Urinary bladder (tissue), 4 donors: ENCODE measurements around the gene HOXD9. TPM values are rescaled to one million over a fixed set of nuclear protein-coding genes. Genes with fewer than 3 reads are reported as not detected.

Experiments
- DNase-seq: peaks from one replicate; pipeline ENCODE4 v3.0.0-alpha.2; 2015; ENCODE audit errors: extremely low spot score
- H3K27ac ChIP-seq: one replicate; pipeline ENCODE4 v1.5.1; 2013; ENCODE audit warnings: low read depth, mild to moderate bottlenecking, moderate library complexity
- H3K36me3 ChIP-seq: one replicate; pipeline ENCODE4 v1.6.1; 2013; ENCODE audit warnings: mild to moderate bottlenecking, moderate library complexity; ENCODE audit not compliant: insufficient read depth
- H3K4me1 ChIP-seq: one replicate; pipeline ENCODE4 v1.6.1; 2013; ENCODE audit warnings: mild to moderate bottlenecking, moderate library complexity; ENCODE audit not compliant: insufficient read depth
- H3K4me3 ChIP-seq: one replicate; pipeline ENCODE4 v1.5.1; 2013; ENCODE audit warnings: low read depth, low read length
- WGBS: extraction: QIAGEN DNeasy Blood & Tissue Kit; methylation state at CpG from one replicate; pipeline ENCODE4 v1.1.7; 2013; 5-methylcytosine and 5-hydroxymethylcytosine counted together
- polyA plus RNA-seq: library from polyadenylated mRNA; stranded (reverse); fragments of 200-250 nt; gene quantifications from one replicate; pipeline ENCODE4 v1.2.3, GENCODE V29; 2013
- total RNA-seq: library from RNA; depleted of rRNA; stranded (reverse); fragments of >200 nt; gene quantifications from one replicate; pipeline ENCODE4 v1.2.3, GENCODE V29; 2014
- donor health status: healthy with polysubstance abuse.
- donor health status: healthy.

Gene HOXD9
- total and polyA plus RNA-seq, 2 donors = 2.9 to 5.6 TPM

DNA sequence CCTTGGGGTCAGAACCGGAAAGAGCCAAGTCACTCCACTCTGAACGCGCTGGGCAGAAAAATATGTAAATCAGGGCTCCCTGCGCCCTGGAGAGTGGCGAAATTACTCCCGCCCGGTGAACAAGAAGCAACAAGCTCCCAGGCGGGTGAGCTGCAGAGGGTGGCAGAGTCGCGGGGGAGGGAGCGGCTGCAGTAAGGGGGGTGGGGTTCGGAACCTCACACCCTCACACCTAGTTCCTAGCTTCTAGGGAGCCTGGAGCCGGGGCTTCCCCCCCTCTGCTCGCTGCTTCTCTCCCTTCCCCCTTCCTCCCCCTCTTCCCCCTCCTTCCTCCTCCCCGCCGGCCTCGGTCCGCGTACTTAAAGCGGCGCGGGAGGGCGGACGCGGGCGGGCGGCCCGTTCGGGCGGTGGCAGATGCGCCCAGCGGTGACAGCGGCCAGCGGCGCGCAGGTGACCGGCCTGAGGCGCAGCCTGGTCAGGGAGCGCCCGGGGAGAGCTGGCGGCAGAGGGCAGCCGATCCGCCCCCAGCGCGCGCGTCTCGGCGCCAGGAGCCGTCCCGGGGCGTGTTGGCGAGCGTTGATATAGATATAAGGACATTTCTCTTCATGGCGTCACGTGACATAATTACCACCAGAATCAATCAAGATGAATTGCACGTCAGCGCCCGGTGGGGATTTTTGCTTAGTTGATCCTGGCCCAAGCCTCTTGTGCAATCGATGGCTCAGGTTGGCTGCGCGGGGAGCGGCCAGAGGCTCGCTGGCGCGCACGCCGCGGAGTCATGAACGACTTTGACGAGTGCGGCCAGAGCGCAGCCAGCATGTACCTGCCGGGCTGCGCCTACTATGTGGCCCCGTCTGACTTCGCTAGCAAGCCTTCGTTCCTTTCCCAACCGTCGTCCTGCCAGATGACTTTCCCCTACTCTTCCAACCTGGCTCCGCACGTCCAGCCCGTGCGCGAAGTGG, 15.7 kb upstream of the HOXD9 start, which contains the start of gene HOXD11:
HOXD11 (plus strand) TSS at position 700 of the 959 bp plus-strand sequence; CDS start at position 776, 76 bp downstream.
- 3% methylated on average over 85 of the region's 85 CpGs for WGBS
- Histone ChIP-seq H3K4me3 (peak within 1 kb of the TSS; percentile 47), H3K4me1 (no peaks in the 10 kb centered on the region), H3K36me3 (no peaks in the 10 kb centered on the region), H3K27ac (no peak within 1 kb of the TSS)
- DNase-seq = no peak

DNA sequence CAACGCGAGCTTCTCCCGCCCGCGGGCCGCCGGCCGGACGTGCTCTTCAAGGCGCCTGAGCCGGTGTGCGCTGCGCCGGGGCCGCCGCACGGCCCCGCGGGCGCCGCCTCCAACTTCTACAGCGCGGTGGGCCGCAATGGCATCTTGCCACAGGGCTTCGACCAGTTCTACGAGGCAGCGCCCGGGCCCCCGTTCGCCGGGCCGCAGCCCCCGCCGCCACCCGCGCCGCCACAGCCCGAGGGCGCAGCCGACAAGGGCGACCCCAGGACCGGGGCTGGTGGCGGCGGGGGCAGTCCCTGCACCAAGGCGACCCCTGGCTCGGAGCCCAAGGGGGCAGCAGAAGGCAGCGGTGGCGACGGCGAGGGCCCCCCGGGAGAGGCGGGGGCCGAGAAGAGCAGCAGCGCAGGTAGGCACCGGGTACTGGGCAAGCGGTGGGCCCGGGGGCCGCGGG, 14.8 kb upstream of the HOXD9 start:
- no peak for DNase-seq
- Histone ChIP-seq H3K4me3 (peak overlapping the region; percentile 47), H3K4me1 (no peaks in the 10 kb centered on the region), H3K27ac (no peak overlapping the region), H3K36me3 (no peaks in the 10 kb centered on the region)
- WGBS = under 1% methylated on average over 59 of the region's 59 CpGs

GRCh38 chr2:176109192-176109901, 13.2 kb upstream of the HOXD9 start:
- Histone ChIP-seq H3K27ac (no peak overlapping the region), H3K36me3 (no peaks in the 10 kb centered on the region), H3K4me1 (no peaks in the 10 kb centered on the region), H3K4me3 (no peak overlapping the region)
- DNase-seq = no peak
- 60% methylated on average over 26 of the region's 26 CpGs for WGBS

GRCh38 chr2:176109946-176110345, 12.6 kb upstream of the HOXD9 start:
- 82% methylated on average over 4 of the region's 4 CpGs for WGBS
- no peak overlapping the region for H3K4me3 ChIP-seq
- H3K4me1 ChIP-seq = no peaks in the 10 kb centered on the region
- no peaks in the 10 kb centered on the region for H3K36me3 ChIP-seq
- H3K27ac ChIP-seq = no peak overlapping the region
- DNase-seq = no peak

- Histone ChIP-seq H3K4me3 (no peak overlapping the region), H3K4me1 (no peaks in the 10 kb centered on the region), H3K27ac (no peak overlapping the region), H3K36me3 (no peaks in the 10 kb centered on the region)
- DNase-seq = no peak
- WGBS = 64% methylated on average over 7 of the region's 7 CpGs
These were observed 11.9 kb upstream of the HOXD9 start for GRCh38 chr2:176110415-176111308.

GRCh38 chr2:176111309-176111663, 11.2 kb upstream of the HOXD9 start:
- no peak for DNase-seq
- Histone ChIP-seq H3K36me3 (no peaks in the 10 kb centered on the region), H3K4me1 (no peaks in the 10 kb centered on the region), H3K4me3 (no peak overlapping the region), H3K27ac (no peak overlapping the region)
- WGBS = 31% methylated on average over 16 of the region's 16 CpGs

- 37% methylated on average over 29 of the region's 29 CpGs for WGBS
- H3K4me1 ChIP-seq = no peaks in the 10 kb centered on the region
- DNase-seq = no peak
- H3K27ac ChIP-seq = no peak overlapping the region
- H3K36me3 ChIP-seq = no peaks in the 10 kb centered on the region
- no peak overlapping the region for H3K4me3 ChIP-seq
These were observed 10.6 kb upstream of the HOXD9 start for GRCh38 chr2:176111846-176112374.

DNA sequence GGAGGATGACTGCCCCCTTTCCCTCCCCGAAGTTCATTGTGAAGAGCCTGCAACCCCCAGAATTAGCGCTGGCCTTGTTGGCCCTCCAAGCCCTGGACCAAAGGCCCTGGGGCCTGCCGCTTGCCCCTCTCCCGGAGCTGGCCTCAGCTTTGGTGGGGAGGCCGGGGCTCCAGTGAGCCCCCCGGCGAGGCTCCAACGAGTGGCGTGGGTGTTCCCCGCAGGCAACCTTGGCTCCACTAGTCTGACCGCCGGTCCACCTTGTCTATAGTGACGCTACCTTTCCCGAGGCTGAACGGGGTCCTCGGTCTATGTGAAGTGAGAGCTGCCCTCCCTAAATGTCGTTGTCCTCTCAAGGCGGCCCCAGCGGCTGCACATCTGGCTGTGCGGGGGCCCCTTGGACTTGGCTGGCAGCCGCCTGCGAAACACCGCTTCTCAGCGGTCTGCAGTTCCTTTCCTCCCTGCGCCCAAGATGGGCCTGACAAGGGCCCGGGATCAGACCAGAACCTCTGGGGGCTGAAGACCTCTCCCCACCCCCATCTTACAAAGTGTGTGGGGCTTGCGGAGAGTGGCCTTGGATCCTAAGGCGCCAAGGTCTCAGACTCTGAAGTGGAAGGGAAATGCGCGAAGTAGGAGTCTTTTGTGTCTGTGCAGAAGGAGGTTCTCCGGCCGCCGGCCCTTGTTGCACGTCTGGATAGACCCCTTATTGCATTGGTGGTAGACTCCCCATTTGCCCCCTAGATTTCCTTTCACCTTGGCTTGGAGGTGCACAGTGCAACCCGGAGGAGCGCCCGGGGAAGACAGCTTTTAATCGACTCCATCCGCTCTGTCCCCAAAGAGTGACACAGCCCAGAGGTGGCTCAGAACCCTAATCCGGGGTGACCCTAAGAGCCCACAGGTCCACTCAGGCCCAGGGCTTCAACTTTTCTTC, 9.9 kb upstream of the HOXD9 start:
- Histone ChIP-seq H3K27ac (no peak overlapping the region), H3K4me1 (no peaks in the 10 kb centered on the region), H3K36me3 (no peaks in the 10 kb centered on the region), H3K4me3 (no peak overlapping the region)
- no peak for DNase-seq
- 66% methylated on average over 40 of the region's 40 CpGs for WGBS

DNA sequence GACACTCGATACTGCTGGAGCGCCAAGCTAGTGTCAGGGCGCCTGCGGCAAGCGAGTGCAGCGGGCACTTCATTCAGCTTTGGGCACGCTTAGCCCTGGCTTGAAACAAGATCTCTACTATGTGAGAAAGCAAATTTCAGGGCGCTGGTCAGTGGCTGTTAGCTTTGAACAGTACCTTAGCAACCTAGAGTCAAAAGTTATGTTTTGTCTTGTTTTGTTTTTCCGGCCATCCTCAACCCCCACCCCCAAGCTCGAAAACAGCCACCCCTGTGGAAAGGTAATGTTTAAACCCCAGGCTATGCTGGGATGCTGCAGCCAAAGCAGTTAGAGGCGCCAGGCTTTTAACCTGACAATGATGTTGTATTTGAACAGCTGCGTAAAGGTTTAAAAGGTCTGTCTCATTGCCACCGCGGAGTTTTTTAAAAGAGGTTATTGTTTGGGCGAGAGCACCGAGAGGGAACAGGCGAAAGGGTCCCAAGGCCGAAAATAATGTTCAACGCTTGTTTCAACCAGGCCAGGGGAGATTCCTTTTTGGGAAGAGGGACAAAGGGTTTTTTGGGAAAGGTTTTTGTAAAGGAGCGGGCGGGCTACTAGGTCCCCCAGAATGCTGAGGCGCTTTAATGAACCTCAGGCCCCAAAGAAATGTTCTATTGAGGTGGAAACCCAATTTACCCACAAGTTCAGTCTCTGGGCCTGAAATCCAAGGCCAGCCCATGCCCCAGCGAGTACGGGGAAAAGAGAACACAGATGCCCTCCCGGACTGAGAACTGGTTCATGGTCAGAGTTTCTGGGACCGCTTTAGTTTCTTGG, 8.2 kb upstream of the HOXD9 start:
- no peak for DNase-seq
- 76% methylated on average over 26 of the region's 26 CpGs for WGBS
- Histone ChIP-seq H3K27ac (no peak overlapping the region), H3K4me3 (no peak overlapping the region), H3K36me3 (no peaks in the 10 kb centered on the region), H3K4me1 (no peaks in the 10 kb centered on the region)

DNA sequence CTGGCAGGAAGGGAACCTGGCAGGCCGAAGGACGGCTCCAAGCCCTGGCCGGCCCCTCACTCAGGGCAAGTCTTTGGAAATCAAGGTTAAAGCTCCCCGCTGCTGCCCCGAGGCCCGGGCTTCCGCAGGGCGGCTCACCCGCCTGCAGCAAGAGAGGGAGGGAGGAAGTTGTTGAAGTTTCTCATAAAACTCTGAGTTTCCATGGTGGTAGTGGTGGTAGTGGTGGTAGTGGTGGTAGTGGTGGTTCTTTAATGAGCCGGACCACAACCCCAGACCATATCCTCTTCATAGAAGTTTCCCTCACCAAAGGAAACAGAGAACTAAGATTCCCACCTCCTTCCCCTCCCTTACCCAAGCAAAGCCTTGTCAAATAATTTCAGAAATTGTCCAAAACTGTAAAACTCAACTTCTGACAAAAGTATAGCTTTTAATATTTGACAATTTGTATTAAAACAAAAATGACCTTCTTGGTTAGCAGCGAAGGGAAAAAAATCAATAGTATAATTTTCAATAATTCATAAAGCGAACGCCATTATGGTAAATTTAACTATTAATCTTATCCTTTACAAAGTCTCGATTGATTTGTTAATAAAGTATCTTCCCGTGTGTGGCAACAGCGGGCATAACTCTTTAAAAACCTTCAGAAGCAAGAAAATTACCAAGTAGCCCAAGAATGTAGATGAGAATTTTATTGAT, 7.4 kb upstream of the HOXD9 start:
- 83% methylated on average over 16 of the region's 16 CpGs for WGBS
- DNase-seq = no peak
- Histone ChIP-seq H3K36me3 (no peaks in the 10 kb centered on the region), H3K27ac (no peak overlapping the region), H3K4me1 (no peaks in the 10 kb centered on the region), H3K4me3 (no peak overlapping the region)
